Activated CD4-positive, alpha-beta T cell treated with anti-CD3 and anti-CD28 coated beads, Interleukin-2, amount 50 U/mL, for 1 hour (primary cell): ENCODE data around the gene SNAPC4.
"Not testable (repeated sequence)": the region's sequence is repeated elsewhere in the genome, so short reads cannot be mapped to it uniquely, and the experiment has no call there.

ENCODE experiments used
- DNase-seq: peaks from one replicate; pipeline ENCODE4 v3.0.0-alpha.2; 2020

The SNAPC4 gene

DNA sequence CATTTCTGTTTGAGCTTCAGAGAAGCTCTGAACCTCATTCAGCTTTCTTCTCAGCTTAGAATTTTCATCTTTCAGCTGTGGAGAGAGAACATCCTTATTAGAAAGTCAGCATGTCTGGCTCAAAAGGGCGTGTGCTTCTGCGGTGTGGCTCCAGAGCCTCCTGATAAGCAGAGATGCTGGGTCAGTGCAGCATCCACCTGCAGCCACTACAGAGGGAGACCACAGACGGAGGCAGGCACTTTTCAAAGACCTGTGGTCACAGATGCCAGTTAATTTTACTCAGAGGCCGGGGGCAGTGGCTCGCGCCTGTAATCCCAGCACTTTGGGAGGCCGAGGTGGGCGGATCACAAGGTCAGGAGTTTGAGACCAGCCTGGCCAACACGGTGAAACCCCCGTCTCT, 5.9 kb upstream of the SNAPC4 start:
- DNase-seq = not testable (repeated sequence)

DNA sequence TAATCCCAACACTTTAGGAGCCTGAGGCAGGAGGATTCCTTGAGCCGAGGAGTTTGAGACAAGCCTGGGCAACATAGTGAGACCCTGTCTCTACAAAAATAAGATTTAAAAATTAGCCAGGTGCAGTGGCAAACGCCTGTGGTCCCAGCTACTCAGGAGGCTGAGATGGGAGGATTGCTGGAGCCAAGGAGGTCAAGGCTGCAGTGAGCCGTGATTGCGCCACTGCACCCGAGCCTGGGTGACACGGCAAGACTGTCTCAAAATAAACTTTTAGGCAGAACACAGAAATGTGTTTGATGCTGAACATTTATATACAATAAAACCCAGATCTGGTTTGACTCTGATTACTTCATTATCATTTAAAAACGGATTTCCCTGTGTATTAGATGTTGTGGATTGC, 5.5 kb upstream of the SNAPC4 start:
- DNase-seq = no peak

DNA sequence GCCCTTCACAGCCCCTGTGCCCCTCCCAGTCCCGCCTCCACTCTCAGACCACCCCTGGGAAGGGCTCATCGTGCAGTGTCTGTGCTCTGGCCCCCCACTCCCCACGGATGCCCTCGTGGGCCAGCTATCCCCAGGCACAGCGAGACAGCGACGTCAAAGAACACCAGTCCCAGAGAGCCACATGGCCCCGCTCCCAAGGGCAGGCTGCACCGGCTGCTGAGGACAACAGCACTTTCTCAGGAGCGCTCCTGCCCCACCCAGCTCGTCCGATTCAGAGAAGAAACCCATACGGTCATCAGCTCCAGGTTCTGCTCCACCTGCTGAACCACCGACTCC, 4.8 kb upstream of the SNAPC4 start:
- no peak for DNase-seq

DNA sequence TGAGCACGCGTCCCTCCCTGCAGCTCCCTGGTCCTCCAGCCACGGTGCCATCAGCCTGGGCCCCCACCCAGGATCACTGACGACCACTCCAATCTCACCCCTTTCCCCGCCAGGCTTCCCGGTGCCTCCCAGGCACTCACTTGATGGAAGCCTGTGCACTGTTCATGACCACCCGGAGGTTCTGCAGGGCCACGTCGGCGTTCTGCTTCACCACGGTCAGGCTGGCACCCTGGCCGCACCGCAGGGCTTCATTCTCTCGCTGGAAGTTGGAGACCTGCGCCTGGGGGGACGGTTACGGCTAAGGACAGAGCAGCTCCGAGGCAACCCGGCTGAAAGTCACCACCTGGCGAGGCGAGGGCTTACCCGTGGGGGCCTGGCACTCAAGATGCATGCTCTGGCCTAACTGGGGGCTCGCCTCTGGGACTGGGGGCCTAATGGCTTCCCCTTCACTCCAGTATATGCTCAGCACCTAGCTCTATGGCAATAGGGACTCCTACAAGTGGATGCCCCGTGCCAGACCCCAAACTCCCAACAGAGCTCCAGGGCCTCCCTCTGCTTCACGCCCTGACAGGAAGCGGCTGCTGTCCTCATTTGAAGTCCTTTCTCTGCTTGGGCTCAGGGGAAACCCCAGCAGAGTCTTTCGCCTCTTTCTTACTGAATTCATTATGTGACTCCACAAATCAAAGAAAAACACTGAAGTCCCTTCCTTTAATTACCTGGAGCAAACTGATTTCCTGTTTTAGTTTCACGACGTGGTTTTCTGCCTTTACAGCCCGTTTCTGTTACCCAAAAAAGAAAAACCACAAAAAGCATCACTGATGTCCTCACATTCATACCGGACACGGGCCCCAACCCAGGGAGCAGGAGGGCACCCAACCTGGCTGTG, 4.2 kb upstream of the SNAPC4 start:
- DNase-seq = no peak

DNA sequence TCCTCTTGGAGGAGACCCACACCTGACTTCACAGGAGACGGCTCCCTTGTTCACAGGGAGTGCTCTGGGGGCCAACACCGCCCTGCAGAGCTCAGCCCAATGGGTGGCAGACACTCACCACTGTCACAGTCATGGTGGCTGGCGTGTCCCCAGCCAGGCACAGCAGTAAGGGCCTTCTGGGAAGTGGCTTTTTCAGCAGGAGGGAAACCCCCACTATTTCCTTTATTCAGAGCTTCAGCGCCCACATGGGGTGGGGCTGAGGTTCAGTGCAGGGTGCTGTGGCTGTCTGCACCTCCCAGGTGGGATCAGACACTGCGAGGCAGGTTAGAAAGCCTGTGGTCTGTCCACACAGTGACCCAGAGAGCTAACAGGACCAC, 3.6 kb upstream of the SNAPC4 start:
- peak; percentile 67 for DNase-seq

DNA sequence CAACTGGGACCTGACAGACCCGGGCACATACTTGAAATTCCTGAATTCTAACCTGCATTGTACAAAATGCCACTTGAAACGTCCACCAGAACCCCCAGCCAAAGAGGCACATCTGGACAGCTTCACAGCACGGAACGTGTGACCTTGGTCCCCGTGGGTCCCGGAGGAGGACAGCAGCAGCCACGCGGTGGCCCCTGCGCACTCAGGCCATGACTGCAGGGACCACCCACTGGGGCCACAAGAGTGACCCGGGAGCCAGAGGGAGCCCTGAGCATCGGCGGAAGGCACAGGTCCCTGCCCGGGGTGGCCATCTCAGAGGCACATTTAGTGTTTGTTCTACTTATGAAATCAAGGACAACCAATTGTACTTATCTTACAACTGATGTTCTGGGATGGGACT, 2.1 kb upstream of the SNAPC4 start:
- no peak for DNase-seq

DNA sequence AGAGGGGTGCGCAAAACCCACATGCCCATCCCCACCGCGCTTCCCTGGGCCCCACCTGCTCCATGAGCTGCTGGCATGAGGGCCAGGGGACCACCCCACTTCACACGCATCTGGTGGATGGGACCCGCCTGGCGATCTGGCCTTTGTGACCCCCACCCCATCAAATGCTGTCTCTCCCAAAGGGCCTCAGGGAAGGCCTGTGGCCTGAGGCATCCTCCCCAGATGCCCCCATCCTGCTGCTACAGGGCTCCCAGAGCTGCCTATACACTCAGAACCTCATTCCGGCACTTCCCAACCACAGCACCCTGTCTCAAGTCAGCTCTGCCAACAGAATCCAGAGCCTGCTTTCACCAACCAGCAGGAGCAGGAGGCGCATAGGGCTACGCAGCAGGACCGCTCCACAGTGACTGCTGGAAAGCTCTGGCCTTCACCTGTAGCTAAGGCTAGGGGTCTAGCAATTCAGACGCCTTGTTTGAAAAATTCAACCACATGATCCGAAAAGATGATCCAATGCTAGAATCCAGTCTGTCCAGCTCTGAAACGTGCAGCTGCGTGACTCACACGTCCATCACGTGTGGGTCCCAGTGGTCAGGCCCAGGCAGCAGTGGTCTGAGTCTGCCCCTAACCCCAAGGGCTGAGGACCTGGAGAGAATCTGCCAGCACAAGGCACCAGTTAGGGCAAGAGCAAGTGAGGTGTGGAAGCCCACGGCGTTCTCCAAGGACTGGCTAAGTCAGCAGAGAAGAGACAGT, 1.4 kb upstream of the SNAPC4 start:
- DNase-seq = no peak

DNA sequence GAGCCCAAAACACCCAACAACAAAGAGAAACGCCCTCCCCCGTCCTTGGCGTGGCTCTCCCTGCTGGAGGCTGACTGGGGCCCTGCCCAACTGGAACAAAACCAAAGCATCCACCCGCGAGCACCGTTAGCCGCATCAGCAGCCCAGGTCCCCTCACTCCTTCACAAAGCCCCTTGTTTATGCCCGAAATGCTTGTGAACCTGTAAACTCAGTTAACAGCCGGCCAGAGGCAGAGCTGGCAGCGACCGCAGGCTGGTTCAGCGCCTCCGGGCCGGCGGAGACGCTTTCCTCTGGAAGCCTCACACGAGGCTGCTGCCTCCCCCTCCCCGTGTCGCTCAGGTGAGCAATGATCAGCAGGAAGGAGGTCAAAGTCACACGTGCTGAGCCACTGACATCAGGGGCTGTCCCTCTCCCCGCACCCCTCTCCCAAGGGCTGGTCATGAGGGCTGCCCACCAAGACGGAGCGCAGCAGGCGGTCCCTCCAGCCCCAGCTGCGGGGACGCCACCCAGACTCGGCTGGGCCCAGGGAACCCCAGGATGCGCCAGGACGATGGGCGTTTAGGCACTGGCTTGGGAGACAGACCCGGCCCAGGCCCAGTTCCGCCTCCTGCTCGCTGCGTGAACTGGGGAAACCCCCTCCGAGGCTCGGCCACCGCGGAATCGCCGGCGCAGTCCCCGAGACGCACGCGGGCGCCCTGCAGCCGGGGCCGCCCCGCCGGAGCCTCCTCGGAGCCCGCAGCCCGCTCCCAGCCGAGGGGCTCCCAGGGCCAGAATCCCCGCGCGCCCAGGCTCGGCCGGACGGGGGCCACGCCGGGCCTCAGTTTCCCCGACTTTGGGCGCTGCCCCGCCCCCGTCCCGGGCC, 563 bp downstream of the SNAPC4 start:
- DNase-seq = peak; percentile 25

DNA sequence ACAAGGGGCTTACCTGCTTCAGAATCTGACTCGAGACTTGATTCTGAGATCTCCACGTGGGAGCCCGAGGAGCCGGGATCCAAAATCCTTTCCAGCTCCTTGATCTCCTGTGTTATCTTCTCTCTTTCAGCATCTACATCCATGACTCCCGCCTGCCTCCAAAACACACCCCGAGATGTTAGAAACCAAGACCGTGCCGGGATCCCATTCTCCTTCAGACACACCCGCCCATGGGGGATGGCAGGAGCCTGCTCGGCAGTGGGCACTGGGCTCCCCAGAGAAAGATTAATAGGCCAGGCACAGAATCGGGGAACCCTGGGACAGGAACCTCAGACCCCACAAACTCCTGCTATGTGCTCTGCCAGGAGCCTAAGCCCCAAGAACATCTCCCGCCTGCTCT, 1.7 kb downstream of the SNAPC4 start:
- DNase-seq = no peak

DNA sequence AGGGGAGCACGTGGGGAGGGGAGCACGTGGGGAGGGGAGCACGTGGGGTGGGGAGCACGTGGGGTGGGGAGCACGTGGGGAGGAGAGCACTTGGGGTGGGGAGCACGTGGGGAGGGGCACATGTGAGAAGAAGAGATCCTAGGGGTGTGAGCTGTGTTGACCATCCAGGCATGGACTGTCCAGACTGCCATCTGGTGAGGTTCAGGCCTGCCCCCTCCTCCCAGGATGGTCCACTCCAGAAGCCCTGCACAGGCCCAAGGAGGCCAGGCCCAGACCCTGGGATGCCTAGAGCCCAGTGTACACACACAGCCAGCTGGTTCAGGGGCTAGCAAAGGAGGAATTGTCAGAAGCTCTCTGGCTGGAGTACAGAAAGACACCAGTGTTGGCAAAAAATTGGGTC, 2.3 kb downstream of the SNAPC4 start:
- DNase-seq = no peak

DNA sequence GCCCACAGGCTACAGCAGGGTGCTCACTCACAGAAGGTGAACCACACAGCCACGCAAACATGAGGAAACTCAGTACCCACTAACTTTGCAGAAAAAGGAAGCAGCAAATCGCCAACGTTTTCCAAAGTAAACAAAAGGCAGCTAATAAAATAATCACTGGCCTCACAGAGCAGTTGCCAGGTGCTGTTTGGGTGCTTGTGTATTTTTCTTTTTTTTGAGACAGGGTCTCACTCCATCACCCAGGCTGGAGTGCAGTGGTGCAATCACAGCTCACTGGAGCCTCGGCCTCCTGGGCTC, 3.8 kb downstream of the SNAPC4 start:
- no peak for DNase-seq

DNA sequence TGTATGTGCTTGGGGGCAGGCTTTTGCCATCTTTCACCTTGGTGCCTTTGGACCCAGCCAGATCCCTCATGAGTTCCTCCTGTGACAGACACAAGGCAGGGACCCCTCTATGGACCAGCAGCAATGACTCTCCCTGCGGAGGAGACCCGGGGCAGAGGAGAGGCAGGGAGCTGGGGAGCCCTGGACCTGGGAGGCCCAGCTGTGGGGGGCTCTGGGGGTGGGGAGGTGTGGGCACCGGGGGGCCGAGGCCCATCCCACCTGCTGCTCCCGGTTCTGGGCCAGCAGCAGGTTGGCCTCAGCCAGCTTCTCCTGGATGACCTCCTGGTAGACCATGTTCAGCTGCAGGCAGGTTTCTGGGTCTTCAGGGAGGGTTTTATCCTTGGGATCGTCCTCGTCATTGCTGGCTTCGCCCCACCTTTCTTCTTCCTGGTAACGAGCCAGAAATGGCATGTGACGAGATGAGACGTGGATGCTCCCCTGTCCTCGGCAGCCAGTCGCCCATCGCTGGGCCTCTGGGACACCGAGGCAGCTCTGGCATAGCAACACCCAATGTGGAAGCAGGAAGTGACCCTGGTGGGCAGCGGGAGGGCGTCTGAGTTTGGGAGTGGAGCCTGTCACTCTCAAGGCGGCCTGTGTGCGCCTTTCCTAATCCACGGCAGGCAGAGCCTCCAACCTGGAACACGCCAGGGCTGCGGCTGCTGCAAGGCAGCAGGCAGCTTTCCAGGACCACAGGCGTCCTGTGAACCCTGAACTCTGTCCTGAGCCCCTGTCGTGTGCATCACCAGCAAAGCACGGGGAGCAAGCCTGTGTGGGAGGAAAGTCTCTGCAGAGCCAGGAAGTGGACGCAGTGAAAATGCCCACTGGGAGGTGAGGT, 4.4 kb downstream of the SNAPC4 start:
- DNase-seq = no peak

DNA sequence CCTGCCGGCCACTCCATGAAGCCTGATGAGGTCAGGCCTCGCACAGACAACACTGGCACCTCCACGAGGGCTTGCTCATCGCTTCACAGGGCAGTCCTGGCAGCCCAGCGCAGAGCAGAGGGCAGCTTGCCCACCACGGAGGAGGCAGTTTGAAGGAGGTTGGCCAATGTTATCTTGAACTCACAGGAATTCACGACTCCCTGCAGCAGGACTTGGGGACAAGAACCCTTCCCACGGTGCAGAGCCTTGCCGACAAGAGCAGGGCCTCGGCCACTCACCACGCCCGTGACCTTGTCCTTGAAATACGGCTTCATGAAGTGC, 5.0 kb downstream of the SNAPC4 start:
- DNase-seq = no peak

DNA sequence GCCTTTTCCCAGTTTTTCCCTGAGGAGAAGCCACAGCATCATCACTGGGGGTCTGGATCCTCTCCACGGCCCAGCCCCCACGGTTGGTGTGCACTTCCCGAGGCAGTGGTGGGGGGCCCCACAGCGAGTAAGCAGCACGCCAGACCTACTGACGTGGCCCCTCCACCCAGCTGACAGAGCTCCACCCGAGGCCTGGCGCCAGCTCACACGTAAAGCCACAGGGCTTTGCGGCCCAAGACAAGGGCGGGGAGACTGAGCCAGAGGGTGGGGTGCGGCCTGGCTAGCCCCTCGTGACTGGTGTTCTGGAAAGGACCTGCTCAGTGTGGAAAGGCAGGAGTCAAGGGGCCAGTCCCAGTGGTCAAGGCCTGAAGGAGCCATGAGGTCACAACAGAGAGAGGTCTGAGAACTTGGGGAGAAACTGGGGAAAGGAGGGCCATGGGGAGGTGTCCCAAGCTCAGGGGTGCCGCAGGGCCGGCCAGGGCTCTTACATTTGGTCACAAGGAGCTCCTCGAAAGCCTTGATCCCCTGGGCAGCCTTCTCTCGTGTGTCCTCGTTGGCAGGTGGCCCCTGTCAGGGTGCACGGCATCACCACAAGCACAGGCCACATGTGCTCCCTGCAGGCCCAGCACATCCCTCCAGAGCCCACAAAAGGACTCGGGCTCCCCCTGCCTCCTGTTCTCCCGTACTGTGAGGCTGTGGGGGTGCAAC, 5.5 kb downstream of the SNAPC4 start:
- no peak for DNase-seq

DNA sequence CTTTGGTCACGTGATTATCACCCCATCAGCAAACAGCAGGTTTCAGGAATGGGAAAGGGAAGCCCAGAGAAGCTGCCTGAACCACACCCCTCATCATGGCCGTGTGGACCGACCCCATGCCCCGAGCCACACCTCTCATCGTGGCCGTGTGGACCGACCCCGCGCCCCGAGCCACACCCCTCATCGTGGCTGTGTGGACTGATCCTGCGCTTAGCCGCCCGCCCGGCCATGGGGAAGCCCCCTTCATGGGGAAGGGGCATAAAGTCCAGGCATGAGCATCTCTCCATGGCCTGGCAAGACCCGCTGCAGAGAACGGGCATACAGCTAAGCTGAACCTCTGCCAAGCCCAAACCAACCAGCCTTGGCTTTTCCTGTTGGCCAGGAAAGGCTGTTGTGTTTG, 6.4 kb downstream of the SNAPC4 start:
- no peak for DNase-seq

DNA sequence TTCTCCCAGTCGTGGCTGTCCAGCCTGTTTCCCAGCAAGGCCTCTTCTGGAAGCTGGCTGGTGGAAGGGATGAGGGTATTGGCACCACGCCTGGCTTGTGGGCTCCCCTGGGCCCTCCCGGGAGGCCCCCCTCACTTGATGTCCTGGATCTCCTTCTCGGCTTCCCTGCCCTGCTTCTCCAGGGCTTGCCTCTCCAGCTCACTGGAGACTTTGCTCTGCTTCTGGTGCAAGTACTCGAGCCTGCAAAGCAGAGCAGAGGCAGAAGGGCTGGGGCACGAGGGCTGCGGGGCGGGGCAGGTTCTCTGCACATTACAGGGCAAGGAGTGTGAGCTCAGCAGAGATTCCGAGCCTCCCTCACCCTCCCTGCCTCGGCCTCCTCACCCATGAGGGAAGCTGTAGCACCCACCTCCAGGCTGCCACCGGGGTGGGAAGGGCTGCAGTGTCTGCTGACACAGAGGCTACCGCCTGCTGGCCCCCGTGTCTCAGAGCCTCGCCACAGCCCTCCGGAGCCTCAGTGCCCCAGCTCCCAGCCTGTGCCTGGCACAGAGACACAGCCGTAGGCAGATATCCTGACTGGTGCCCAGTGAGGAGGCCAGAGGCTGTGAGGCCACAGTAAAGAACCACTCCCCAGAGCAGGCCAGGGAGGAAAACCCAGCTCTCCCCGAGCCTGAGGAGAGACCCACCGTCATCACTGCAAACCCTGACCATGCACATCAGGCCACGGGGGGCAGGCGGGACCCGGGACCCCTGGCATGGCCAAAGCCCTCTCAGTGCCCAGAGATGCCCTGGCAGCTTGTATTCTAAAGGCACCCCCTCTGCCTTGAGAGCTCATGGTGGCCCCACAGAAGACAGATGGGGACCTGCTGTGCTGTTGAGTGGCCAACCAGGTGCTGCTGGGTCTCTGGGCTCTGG, 7.2 kb downstream of the SNAPC4 start:
- DNase-seq = no peak

DNA sequence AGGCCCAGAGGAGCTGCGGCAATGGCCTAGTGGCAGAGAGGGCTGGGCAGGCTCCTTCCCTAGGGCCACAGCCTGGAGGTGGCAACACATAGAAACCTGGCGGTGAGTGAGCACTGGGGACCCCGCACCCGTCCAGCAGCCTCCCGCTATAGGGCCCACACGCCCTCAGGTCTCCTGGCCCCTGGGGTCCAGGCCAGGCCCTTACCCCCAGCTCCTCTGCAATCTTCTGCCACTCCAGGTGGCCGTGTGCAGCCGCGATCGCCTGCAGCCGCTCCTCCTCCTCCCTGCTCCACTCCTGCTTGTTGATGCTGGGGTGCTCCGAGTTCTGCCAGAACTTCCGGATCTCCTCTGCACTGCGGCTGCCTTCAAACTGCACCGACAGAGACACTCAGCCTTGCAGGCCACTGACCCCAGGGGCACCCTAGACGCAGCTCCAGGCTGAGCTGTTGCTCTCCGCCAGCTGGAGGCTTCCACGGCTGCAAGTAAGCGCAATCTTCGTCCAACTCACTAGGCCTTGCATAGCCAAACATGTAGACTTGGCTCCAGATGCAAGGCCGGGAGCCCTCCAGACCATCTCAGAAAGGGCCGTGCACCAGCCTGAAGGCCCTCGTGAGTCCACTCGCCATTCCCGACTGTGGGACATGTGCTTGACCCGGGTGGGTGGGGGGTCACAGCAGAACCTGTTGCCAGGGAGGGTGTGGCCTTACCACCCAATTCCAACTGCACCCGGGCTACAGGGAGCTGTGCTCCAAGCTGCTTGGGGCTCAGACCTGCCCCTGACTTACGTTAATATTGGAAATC, 8.0 kb downstream of the SNAPC4 start:
- DNase-seq = no peak

DNA sequence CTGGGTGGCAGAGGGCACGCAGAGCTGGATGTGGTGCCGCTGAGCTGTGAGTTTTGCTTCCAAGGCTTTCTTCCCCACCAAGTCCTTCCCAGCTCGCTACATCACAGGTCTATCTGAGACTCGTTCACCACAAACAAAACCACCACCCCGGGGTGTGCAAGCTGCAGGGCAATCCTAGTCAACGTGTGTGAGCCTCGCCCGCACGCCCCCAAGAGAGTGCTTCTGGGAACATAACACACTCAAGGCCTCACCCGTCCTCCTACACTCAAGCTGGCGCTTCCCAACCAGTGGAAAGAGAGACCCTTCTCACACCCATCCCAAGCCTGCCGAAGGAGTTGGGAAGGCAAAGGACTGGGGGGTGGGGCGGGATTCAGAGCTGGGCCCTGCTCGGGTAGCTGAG, 10.6 kb downstream of the SNAPC4 start:
- DNase-seq = no peak

DNA sequence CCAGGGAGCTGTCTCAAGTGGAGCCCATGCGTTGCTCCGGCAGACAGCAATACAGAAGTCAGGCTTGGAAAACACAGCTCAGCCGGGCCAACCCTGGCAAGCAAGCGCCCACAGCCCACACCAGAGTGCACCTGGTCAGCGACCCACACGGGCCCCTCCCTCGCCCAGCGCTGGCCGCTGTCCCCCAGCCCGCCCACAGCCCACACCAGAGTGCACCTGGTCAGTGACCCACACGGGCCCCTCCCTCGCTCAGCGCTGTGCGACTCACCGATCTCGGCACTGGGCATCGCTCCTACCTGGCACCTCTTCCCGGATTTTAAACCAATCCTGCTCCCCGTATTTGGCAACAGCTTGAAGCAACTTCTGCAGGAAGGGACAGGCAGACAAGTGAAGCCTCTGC, 12.8 kb downstream of the SNAPC4 start:
- no peak for DNase-seq

DNA sequence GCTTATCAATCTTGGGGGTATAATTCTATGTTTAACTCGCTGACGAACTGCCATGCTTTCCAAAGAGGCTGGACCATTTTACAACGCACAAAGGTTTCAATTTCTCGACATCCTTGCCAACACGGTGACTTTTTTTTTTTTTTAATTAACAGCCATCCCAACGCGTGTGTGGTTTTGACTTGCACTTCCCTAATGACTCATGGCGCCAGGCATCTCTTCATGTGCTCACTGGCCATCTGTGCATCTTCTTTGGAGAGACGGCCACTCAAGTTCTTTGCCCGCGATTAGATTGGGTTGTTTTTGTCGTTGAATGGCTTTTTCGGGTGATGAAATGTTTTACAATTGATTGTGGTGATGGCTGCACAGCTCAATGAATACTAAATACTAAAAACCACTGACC, 14.0 kb downstream of the SNAPC4 start:
- DNase-seq = no peak
